ENCODE measurements around the gene MYL5. TPM values are rescaled to one million over a fixed set of nuclear protein-coding genes. Genes with fewer than 3 reads are reported as not detected.

MYL5 gene
- total RNA-seq, 1 donor from 2014 or later: 1.1 TPM

DNA sequence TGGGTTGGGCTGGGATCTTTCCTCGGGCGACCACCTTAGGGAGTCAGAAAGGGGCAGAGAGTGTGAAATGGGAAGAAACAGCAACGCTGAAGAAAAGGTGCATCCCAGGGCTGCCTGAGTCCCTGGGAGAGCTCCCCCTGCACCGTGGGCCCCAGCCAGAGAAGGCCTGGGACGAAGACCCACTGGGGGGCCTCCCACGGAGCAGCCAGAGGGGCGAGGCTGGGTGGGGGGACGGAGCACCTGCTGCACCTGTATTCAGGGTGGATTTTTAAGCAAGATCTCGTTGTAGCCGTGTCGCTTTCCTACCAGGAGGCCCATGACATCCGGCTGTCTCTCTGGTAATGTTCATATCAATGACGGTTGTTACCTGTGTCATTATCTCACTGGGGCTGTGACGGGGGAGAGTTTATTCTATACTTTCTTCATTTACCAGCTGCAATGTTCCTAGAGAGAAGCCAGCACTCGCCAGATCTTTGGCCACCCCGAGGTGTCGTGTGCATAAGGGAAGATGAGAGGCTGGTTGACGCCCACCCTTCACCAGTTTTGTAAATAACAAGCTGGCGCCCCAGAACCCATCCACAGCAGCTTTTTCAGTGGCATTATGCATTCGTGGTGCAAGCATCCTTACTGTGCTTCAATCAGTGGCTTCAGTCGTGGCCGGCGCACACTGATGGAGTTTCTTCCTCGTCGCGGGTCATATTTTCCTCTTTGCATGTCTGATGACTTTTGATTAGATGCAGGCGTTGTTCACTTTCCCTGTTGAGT is 25.7 kb downstream of the MYL5 start:
- intact Hi-C loops (cut with DNase I): no loop called here
- DNase-seq (ENCODE audit: low spot score in 2 of 2): no peak
- TF ChIP-seq, protein P1, sequence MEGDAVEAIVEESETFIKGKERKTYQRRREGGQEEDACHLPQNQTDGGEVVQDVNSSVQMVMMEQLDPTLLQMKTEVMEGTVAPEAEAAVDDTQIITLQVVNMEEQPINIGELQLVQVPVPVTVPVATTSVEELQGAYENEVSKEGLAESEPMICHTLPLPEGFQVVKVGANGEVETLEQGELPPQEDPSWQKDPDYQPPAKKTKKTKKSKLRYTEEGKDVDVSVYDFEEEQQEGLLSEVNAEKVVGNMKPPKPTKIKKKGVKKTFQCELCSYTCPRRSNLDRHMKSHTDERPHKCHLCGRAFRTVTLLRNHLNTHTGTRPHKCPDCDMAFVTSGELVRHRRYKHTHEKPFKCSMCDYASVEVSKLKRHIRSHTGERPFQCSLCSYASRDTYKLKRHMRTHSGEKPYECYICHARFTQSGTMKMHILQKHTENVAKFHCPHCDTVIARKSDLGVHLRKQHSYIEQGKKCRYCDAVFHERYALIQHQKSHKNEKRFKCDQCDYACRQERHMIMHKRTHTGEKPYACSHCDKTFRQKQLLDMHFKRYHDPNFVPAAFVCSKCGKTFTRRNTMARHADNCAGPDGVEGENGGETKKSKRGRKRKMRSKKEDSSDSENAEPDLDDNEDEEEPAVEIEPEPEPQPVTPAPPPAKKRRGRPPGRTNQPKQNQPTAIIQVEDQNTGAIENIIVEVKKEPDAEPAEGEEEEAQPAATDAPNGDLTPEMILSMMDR (IDR thresholded peaks at IDR 0.05): no peak

DNA sequence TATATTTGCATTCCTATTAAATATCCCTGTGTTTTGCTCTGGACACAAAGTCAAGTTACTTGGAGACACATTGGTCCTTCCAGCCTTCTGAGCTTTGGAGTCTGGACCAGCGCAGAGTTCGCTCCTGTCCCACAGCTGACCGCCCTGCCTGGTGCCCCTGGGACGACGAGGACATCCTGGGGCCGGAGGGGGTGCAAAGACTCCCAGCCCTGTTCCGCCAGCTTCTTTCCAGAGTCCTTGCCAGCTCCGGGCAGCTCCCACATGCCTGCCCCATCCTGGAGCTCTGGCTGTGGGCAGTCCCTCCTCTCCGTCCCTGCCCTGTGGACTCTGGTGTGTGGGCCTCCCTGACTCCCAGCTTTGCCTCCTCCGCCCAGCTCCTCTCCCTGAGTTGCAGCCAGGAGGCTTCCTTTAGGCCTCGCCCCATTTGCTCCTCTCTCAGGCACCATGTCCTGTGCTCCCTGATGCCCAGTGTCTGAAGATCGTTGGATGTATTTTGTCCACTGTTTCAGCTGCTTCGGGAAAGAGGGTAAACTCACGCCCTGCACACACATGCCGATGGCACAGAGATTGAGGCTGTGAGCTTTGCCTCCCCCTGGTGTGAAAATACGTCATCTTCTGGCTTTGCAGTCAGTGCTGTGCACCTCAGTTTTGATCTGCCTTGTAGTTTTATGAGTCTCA is 26.4 kb downstream of the MYL5 start:
- Histone ChIP-seq H3K9me3 (no peaks in the 10 kb centered on the region), H3K4me3 (no peak overlapping the region), H3K36me3 (no peaks in the 10 kb centered on the region), H3K27ac (no peak overlapping the region), H3K4me1 (no peaks in the 10 kb centered on the region), H3K27me3 (no peaks in the 10 kb centered on the region)
- intact Hi-C loops (cut with DNase I): no loop called here
- no peak for DNase-seq (ENCODE audit: low spot score in 2 of 2)
- TF ChIP-seq, protein P1 (IDR thresholded peaks at IDR 0.05): no peak

More for the DNA sequence above, 25.7 kb downstream of the MYL5 start:
- no peaks in the 10 kb centered on the region for H3K9me3 ChIP-seq
- H3K27ac ChIP-seq: no peak overlapping the region
- H3K4me1 ChIP-seq: no peaks in the 10 kb centered on the region
- no peaks in the 10 kb centered on the region for H3K27me3 ChIP-seq
- H3K36me3 ChIP-seq: no peaks in the 10 kb centered on the region
- no peak overlapping the region for H3K4me3 ChIP-seq

DNA sequence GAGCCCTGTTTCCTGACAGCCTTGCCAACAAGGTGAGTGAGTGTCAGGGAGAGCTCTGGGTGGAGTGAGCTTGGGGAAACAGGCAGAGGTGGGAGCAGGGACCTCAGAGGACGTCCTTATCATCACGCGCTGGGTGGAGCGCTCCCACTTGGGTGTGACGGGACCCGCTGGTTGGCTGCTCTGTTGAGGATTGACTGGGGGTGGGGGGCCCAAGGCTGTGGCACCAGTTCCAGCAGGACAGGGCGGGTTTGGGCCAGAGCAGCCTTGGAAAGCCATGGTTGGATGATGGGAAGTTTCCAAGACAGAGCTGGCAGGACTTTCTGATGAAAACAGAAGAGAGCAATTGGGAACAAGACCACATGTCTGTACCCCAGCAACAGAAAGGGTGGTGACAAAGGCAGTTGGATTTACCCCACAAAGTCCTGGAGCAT is 28.3 kb downstream of the MYL5 start:
- H3K27ac ChIP-seq: no peak overlapping the region
- TF ChIP-seq, protein P1 (IDR thresholded peaks at IDR 0.05): no peak
- no peaks in the 10 kb centered on the region for H3K27me3 ChIP-seq
- no peak overlapping the region for H3K4me3 ChIP-seq
- peaks cover 6 to 7% of the 10 kb centered on the region in 2 donors for H3K4me1 ChIP-seq
- intact Hi-C loops (cut with DNase I): no loop called here
- peak in 1 of 2 donors; percentile 62 for DNase-seq (ENCODE audit: low spot score in 2 of 2)
- H3K36me3 ChIP-seq: no peaks in the 10 kb centered on the region
- H3K9me3 ChIP-seq: no peaks in the 10 kb centered on the region

DNA sequence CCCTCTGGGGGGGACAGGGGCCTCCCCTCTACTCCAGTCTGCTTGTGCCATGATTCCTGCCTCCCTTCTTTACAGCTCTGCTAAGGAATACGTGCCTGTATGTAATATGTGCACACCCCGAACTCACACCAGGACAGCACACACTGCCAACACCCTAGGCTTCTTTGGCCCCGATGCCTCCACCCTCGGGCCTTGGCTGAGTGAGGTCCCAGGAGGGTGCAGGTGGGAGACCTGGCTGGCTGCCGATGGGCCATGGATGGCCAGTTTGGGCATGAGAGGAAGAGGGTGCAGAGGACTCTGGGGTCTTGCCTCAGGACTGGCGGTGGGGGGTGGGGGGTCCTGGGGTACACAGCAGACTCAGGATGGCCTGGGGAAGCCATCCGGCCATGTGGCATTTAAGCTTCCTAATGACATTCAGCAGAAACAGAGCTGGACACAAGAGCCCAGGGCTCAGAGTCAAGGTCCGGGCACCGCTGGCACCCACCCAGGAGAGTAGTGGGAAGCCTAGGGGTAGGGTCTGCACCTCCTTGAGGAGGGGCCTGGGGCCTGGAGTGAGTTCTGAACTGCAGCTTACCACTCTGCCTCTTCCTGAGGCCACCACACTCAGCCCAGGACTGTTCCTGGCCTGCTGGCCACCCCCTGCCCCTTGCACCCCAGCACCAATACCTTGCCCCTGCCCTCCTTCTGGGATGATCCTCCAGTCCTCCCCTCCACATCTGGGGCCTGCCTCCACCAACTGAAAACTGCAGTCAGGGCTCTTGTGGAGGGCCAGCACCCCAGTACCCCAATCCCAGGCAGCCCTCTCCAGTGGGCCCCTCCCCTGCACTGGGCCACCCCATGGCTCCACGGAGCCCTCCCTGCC is 29.2 kb downstream of the MYL5 start:
- H3K36me3 ChIP-seq: no peaks in the 10 kb centered on the region
- peaks cover 6 to 13% of the 10 kb centered on the region in 2 donors for H3K4me1 ChIP-seq
- H3K27me3 ChIP-seq: no peaks in the 10 kb centered on the region
- peak in 1 of 2 donors; percentile 62 for DNase-seq (ENCODE audit: low spot score in 2 of 2)
- H3K4me3 ChIP-seq: no peak overlapping the region
- no peaks in the 10 kb centered on the region for H3K9me3 ChIP-seq
- no peak overlapping the region for H3K27ac ChIP-seq
- TF ChIP-seq, protein P1 (IDR thresholded peaks at IDR 0.05): no peak
- intact Hi-C loops (cut with DNase I): no loop called here

DNA sequence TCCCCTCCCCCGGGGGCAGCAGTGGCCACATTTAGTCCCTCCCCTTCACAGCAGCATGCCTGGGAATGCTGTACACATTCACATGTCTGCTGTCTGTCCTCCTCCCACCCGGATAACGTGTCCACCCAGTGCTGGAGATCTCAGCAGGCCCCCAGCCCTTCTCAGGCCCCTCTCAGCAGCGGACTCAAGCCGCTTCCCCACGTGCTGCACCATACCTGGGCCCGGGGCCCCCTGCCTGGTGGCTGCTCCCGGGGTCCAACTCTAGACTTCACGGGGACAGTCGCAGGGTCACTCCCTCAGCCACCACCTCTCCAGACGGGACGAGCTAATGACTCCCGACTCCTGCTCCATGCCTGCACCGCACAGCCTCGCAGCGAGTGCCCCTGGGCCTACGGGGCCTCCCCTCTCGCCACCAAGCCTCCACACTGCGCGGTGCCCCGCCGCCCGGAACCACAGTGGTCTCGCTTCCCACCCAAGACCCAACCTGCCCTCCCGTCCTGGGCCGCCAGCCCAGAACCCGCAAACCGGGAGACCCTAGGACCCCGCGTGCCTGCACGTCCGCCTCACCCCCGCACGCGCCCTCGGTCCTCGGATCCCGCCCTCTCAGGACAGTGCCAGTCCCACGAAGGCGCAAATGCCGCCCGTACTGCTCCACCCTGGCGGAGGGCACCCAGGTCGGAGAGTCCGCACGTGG is 30.0 kb downstream of the MYL5 start:
- Histone ChIP-seq H3K4me3 (no peak overlapping the region), H3K27ac (no peak overlapping the region), H3K36me3 (no peaks in the 10 kb centered on the region), H3K27me3 (no peaks in the 10 kb centered on the region), H3K9me3 (no peaks in the 10 kb centered on the region), H3K4me1 (peaks cover 6 to 13% of the 10 kb centered on the region in 2 donors)
- intact Hi-C loops (cut with DNase I): no loop called here
- peak in 1 of 2 donors; percentile 62 for DNase-seq (ENCODE audit: low spot score in 2 of 2)
- TF ChIP-seq, protein P1 (IDR thresholded peaks at IDR 0.05): no peak

Data from ascending aorta (tissue), 2 donors.